COLO829 (cell line): ENCODE results near the gene PIANP.

Source experiments
- DNase-seq: peaks from one replicate; pipeline ENCODE4 v3.0.0; 2012; ENCODE audit warnings: low spot score

PIANP gene

GRCh38 chr12:6703631-6704030, 3.0 kb upstream of the PIANP start:
- no peak for DNase-seq

- DNase-seq = no peak
Observed at GRCh38 chr12:6701078-6701768, 608 bp upstream of the PIANP start.

- no peak for DNase-seq
Observed at GRCh38 chr12:6699989-6700645, 498 bp downstream of the PIANP start.

GRCh38 chr12:6699259-6699988, 1.2 kb downstream of the PIANP start:
- no peak for DNase-seq

GRCh38 chr12:6698352-6699046, 2.1 kb downstream of the PIANP start:
- no peak for DNase-seq

GRCh38 chr12:6697584-6698351, 2.8 kb downstream of the PIANP start:
- peak; percentile 67 for DNase-seq

- DNase-seq = no peak
Observed at GRCh38 chr12:6696690-6697583, 3.7 kb downstream of the PIANP start.

GRCh38 chr12:6695313-6696045, 5.1 kb downstream of the PIANP start:
- DNase-seq = no peak

- no peak for DNase-seq
Observed at GRCh38 chr12:6694701-6695100, 5.9 kb downstream of the PIANP start.

GRCh38 chr12:6693832-6694355, 6.7 kb downstream of the PIANP start:
- DNase-seq = no peak

- no peak for DNase-seq
Observed at GRCh38 chr12:6692888-6693287, 7.7 kb downstream of the PIANP start.

- no peak for DNase-seq
Observed at GRCh38 chr12:6691473-6691872, 9.1 kb downstream of the PIANP start.

GRCh38 chr12:6688999-6689882, 11.4 kb downstream of the PIANP start, which contains the start of gene ZNF384:
ZNF384 (minus strand) TSS chr12:6689375; CDS start chr12:6679520, 9,855 bp downstream.
- peak; percentile 97 for DNase-seq

GRCh38 chr12:6688543-6688998, 12.0 kb downstream of the PIANP start:
- DNase-seq = no peak

GRCh38 chr12:6685814-6686213, 14.8 kb downstream of the PIANP start:
- no peak for DNase-seq

- peak; percentile 47 for DNase-seq
Observed at GRCh38 chr12:6684609-6685008, 16.0 kb downstream of the PIANP start.

GRCh38 chr12:6676962-6677361, 23.7 kb downstream of the PIANP start:
- DNase-seq = no peak

- no peak for DNase-seq
Observed at GRCh38 chr12:6672143-6672542, 28.5 kb downstream of the PIANP start.
